Suprapubic skin (tissue), 4 donors: ENCODE data around the gene PLEKHG4B. TPM values are rescaled to one million over a fixed set of nuclear protein-coding genes. Genes with fewer than 3 reads are reported as not detected.
"Not testable (repeated sequence)": the region's sequence is repeated elsewhere in the genome, so short reads cannot be mapped to it uniquely, and the experiment has no call there.

Source experiments
- DNase-seq, 2 donors: peaks; one replicate each; pipeline ENCODE4 v3.0.0-alpha.2; 2019; ENCODE audit warnings: low spot score in 2 of 2
- H3K27ac ChIP-seq: fragments of 200-600 bp; sonication (generic); one replicate; pipeline ENCODE4 v1.5.1; 2019
- H3K27me3 ChIP-seq: fragments of 200-600 bp; sonication (generic); one replicate; pipeline ENCODE4 v1.5.1; 2019
- H3K36me3 ChIP-seq: fragments of 200-600 bp; sonication (generic); one replicate; pipeline ENCODE4 v1.5.1; 2019
- H3K4me1 ChIP-seq: fragments of 200-600 bp; sonication (generic); one replicate; pipeline ENCODE4 v1.5.1; 2019
- H3K4me3 ChIP-seq: fragments of 200-600 bp; sonication (generic); one replicate; pipeline ENCODE4 v1.5.1; 2019; ENCODE audit warnings: mild to moderate bottlenecking
- H3K9me3 ChIP-seq: fragments of 200-600 bp; sonication (generic); one replicate; pipeline ENCODE4 v1.5.1; 2019
- CTCF ChIP-seq, 2 donors: fragments of 200-600 bp in 1 of 2; fragments of 450-650 bp in 1 of 2; sonication (generic) in 1 of 2; IDR thresholded peaks; one replicate each; pipeline ENCODE4 v1.5.1; 2016 to 2019; ENCODE audit warnings: antibody characterized with exemption in 2 of 2, mild to moderate bottlenecking in 1 of 2, moderate library complexity in 1 of 2
- EP300 ChIP-seq: sonication (generic); formaldehyde crosslinking; IDR thresholded peaks from one replicate; pipeline ENCODE4 v1.6.1; 2017; ENCODE audit warnings: antibody characterized with exemption
- POLR2A ChIP-seq, 2 donors: fragments of 450-650 bp; IDR thresholded peaks; one replicate each; pipeline ENCODE4 v1.6.1; 2017; ENCODE audit warnings: antibody characterized with exemption in 2 of 2, mild to moderate bottlenecking in 2 of 2, moderate library complexity in 2 of 2
- POLR2AphosphoS5 ChIP-seq, 3 donors: sonication (generic); formaldehyde crosslinking; IDR thresholded peaks; one replicate each; pipeline ENCODE4 v1.6.1; 2017; ENCODE audit warnings: antibody characterized with exemption in 3 of 3
- WGBS: methylation state at CpG from one replicate; pipeline ENCODE4 v1.1.5; 2018; 5-methylcytosine and 5-hydroxymethylcytosine counted together
- total RNA-seq, 4 donors: library from RNA; depleted of rRNA; stranded (reverse); fragments of >200 nt; gene quantifications; one replicate each; pipeline ENCODE4 v1.1.0, GENCODE V29; 2016

Gene PLEKHG4B
- total RNA-seq = 1 to 10 TPM in 2 of 4 donors, under 1 TPM in 2; 0.45 to 2.4 (median 1.2) TPM

- Histone ChIP-seq H3K36me3 (no peaks in the 10 kb centered on the region), H3K4me1 (peaks cover 8% of the 10 kb centered on the region), H3K4me3 (peak within 1 kb of the TSS; percentile 55), H3K9me3 (no peaks in the 10 kb centered on the region), H3K27me3 (peaks cover 71% of the 10 kb centered on the region), H3K27ac (no peak within 1 kb of the TSS)
- TF ChIP-seq POLR2AphosphoS5 (IDR thresholded peaks at IDR 0.05) = no peak
- TF ChIP-seq EP300 = no peak
- TF ChIP-seq CTCF (IDR thresholded peaks at IDR 0.05) = no peak
- no peak for TF ChIP-seq POLR2A (IDR thresholded peaks at IDR 0.05)
- 60% methylated on average over 3 of the region's 57 CpGs for WGBS
- DNase-seq = peak in 1 of 2 donors; percentile 74
These were observed at the start of gene PLEKHG4B for GRCh38 chr5:91556-92263. Gene PLEKHG4B, plus strand, starts transcription at chr5:92168. Its CDS starts 64 bp downstream, at chr5:92232.

GRCh38 chr5:42250-42649 lies 49.7 kb upstream of the PLEKHG4B start:
- Histone ChIP-seq H3K4me1 (no peaks in the 10 kb centered on the region), H3K9me3 (no peaks in the 10 kb centered on the region), H3K27ac (no peak overlapping the region), H3K4me3 (no peak overlapping the region), H3K27me3 (peaks cover 43% of the 10 kb centered on the region), H3K36me3 (no peaks in the 10 kb centered on the region)
- no peak for DNase-seq
- 42% methylated on average over 6 of the region's 6 CpGs for WGBS
- TF ChIP-seq CTCF (IDR thresholded peaks at IDR 0.05) = peak in 1 of 2 donors; percentile 11
- TF ChIP-seq EP300 = no peak
- no peak for TF ChIP-seq POLR2AphosphoS5 (IDR thresholded peaks at IDR 0.05)
- TF ChIP-seq POLR2A (IDR thresholded peaks at IDR 0.05) = no peak

GRCh38 chr5:48192-48591 lies 43.8 kb upstream of the PLEKHG4B start:
- peaks cover 43% of the 10 kb centered on the region for H3K27me3 ChIP-seq
- no peak for DNase-seq
- no peak overlapping the region for H3K4me3 ChIP-seq
- H3K9me3 ChIP-seq = no peaks in the 10 kb centered on the region
- TF ChIP-seq CTCF (IDR thresholded peaks at IDR 0.05) (no peak), POLR2A (IDR thresholded peaks at IDR 0.05) (no peak), EP300 (no peak), POLR2AphosphoS5 (IDR thresholded peaks at IDR 0.05) (no peak)
- no peak overlapping the region for H3K27ac ChIP-seq
- no peaks in the 10 kb centered on the region for H3K36me3 ChIP-seq
- H3K4me1 ChIP-seq = peaks cover 4% of the 10 kb centered on the region
- 24% methylated on average over 2 of the region's 2 CpGs for WGBS

- H3K9me3 ChIP-seq, H3K4me3 ChIP-seq, H3K36me3 ChIP-seq, H3K27ac ChIP-seq, DNase-seq: not testable (repeated sequence)
- Histone ChIP-seq H3K4me1 (peaks cover 14% of the 10 kb centered on the region), H3K27me3 (peaks cover 52% of the 10 kb centered on the region)
- WGBS = 81% methylated on average over 5 of the region's 5 CpGs
These were observed 42.4 kb upstream of the PLEKHG4B start for GRCh38 chr5:49530-49929.

- Histone ChIP-seq H3K27me3 (peaks cover 52% of the 10 kb centered on the region), H3K27ac (no peak overlapping the region), H3K4me3 (no peak overlapping the region), H3K4me1 (peaks cover 14% of the 10 kb centered on the region), H3K9me3 (no peaks in the 10 kb centered on the region), H3K36me3 (no peaks in the 10 kb centered on the region)
- 91% methylated on average over 8 of the region's 8 CpGs for WGBS
- TF ChIP-seq POLR2AphosphoS5 (IDR thresholded peaks at IDR 0.05) = no peak
- TF ChIP-seq POLR2A (IDR thresholded peaks at IDR 0.05) = no peak
- no peak for TF ChIP-seq CTCF (IDR thresholded peaks at IDR 0.05)
- no peak for TF ChIP-seq EP300
- DNase-seq = no peak
These were observed 41.9 kb upstream of the PLEKHG4B start for GRCh38 chr5:49953-50544.
